HEK293 (cell line): ENCODE data around the gene VAV2.
A peak's percentile ranks its signal among the peaks of the same experiment; 100 is the strongest.

ENCODE experiments used
- CTCF ChIA-PET: fragments of 350-600 bp; formaldehyde crosslinking; extraction: SDS; loops from one replicate; lab custom pipeline; 2021; ENCODE audit warnings: antibody characterized with exemption; lab: Yijun Ruan, JAX
- POLR2A ChIA-PET: fragments of 300-600 bp; formaldehyde crosslinking; extraction: SDS; loops from one replicate; lab custom pipeline; 2020; ENCODE audit warnings: antibody characterized with exemption, inconsistent platforms; lab: Yijun Ruan, JAX
- H3K27ac ChIP-seq: fragments of 200-500 bp; sonication (Bioruptor generic); 2 replicates; pipeline ENCODE4 v1.5.1; 2014; ENCODE audit warnings: low read depth, low read length, control low read depth, inconsistent platforms; ENCODE audit errors: extremely low read depth
- H3K36me3 ChIP-seq, 2 experiments: fragments of 200-500 bp in 1 of 2; sonication (Bioruptor generic) in 1 of 2; 1 replicate in 1 of 2; 2 replicates in 1 of 2; pipeline ENCODE4 v1.5.1; 2014 to 2017; ENCODE audit warnings: inconsistent platforms in 2 of 2, low read length in 2 of 2; ENCODE audit not compliant: control insufficient read depth in 2 of 2, insufficient read depth in 1 of 2
- H3K4me1 ChIP-seq: fragments of 200-500 bp; sonication (Bioruptor generic); 2 replicates; pipeline ENCODE4 v1.5.1; 2014; ENCODE audit warnings: mild to moderate bottlenecking, low read length, inconsistent platforms; ENCODE audit not compliant: control insufficient read depth, insufficient read depth
- H3K4me3 ChIP-seq: 2 replicates; pipeline ENCODE4 v1.5.1; 2011; ENCODE audit warnings: low read depth, mild to moderate bottlenecking, control low read depth, low read length, moderate library complexity
- H3K9me3 ChIP-seq: fragments of 200-500 bp; sonication (Bioruptor generic); 2 replicates; pipeline ENCODE4 v1.5.1; 2014; ENCODE audit warnings: low read depth, low read length, inconsistent platforms; ENCODE audit not compliant: control insufficient read depth, insufficient read depth
- FEZF1 ChIP-seq: fragments of 450-650 bp; formaldehyde crosslinking; IDR thresholded peaks from 2 replicates; pipeline ENCODE4 v1.5.1; 2016; ENCODE audit warnings: missing biosample characterization, missing genetic modification characterization
- HOXD13 ChIP-seq: sonication (generic); formaldehyde crosslinking; IDR thresholded peaks from 2 replicates; pipeline ENCODE4 v1.8.0; 2022; ENCODE audit warnings: missing genetic modification reagents, borderline replicate concordance
- MYNN ChIP-seq: fragments of 450-650 bp; formaldehyde crosslinking; IDR thresholded peaks from 2 replicates; pipeline ENCODE4 v1.5.1; 2016; ENCODE audit warnings: missing biosample characterization, missing genetic modification characterization, borderline replicate concordance
- PRDM1 ChIP-seq: fragments of 450-650 bp; formaldehyde crosslinking; IDR thresholded peaks from 2 replicates; pipeline ENCODE4; 2016; ENCODE audit warnings: missing biosample characterization, missing genetic modification characterization
- SALL2 ChIP-seq: fragments of 450-650 bp; formaldehyde crosslinking; IDR thresholded peaks from 2 replicates; pipeline ENCODE4 v1.5.0; 2017; ENCODE audit warnings: missing biosample characterization, mild to moderate bottlenecking, missing genetic modification characterization, borderline replicate concordance
- WT1 ChIP-seq: fragments of 450-650 bp; formaldehyde crosslinking; IDR thresholded peaks from 2 replicates; pipeline ENCODE4 v1.5.1; 2016; ENCODE audit warnings: missing biosample characterization, missing genetic modification characterization
- ZIC2 ChIP-seq: fragments of 450-650 bp; formaldehyde crosslinking; IDR thresholded peaks from 2 replicates; pipeline ENCODE4 v1.5.1; 2016; ENCODE audit warnings: missing biosample characterization, missing genetic modification characterization
- ZNF10 ChIP-seq: fragments of 450-650 bp; formaldehyde crosslinking; IDR thresholded peaks from 2 replicates; pipeline ENCODE4 v1.5.1; 2017; ENCODE audit warnings: missing biosample characterization, missing genetic modification characterization
- ZNF202 ChIP-seq: fragments of 450-650 bp; formaldehyde crosslinking; IDR thresholded peaks from 2 replicates; pipeline ENCODE4 v1.5.1; 2016; ENCODE audit warnings: missing biosample characterization, missing genetic modification characterization, borderline replicate concordance
- ZNF211 ChIP-seq: fragments of 450-650 bp; formaldehyde crosslinking; IDR thresholded peaks from 2 replicates; pipeline ENCODE4 v1.5.1; 2016; ENCODE audit warnings: low read depth, missing biosample characterization, missing genetic modification characterization
- ZNF239 ChIP-seq: fragments of 450-650 bp; formaldehyde crosslinking; IDR thresholded peaks from 2 replicates; pipeline ENCODE4 v1.5.1; 2016; ENCODE audit warnings: missing biosample characterization, missing genetic modification characterization
- ZNF24 ChIP-seq: fragments of 450-650 bp; formaldehyde crosslinking; IDR thresholded peaks from 2 replicates; pipeline ENCODE4 v1.5.1; 2016; ENCODE audit warnings: missing biosample characterization, missing genetic modification characterization
- ZNF341 ChIP-seq: fragments of 450-650 bp; formaldehyde crosslinking; IDR thresholded peaks from 2 replicates; pipeline ENCODE4; 2016; ENCODE audit warnings: low read depth, missing biosample characterization, missing genetic modification characterization
- ZNF423 ChIP-seq: fragments of 450-650 bp; formaldehyde crosslinking; IDR thresholded peaks from 2 replicates; pipeline ENCODE4 v1.5.1; 2016; ENCODE audit warnings: missing biosample characterization, missing genetic modification characterization
- ZNF549 ChIP-seq: fragments of 450-650 bp; IDR thresholded peaks from 2 replicates; pipeline ENCODE4 v1.5.1; 2018; ENCODE audit warnings: missing biosample characterization, missing genetic modification characterization, mild to moderate bottlenecking, inconsistent platforms, moderate library complexity
- ZNF621 ChIP-seq: fragments of 450-650 bp; formaldehyde crosslinking; IDR thresholded peaks from 2 replicates; pipeline ENCODE4 v1.5.1; 2017; ENCODE audit warnings: missing biosample characterization, missing genetic modification characterization
- ZNF843 ChIP-seq: fragments of 450-650 bp; formaldehyde crosslinking; IDR thresholded peaks from 2 replicates; pipeline ENCODE4 v1.5.1; 2016; ENCODE audit warnings: missing biosample characterization, missing genetic modification characterization
- TF ChIP-seq, protein P1 (sequence below): fragments of 450-650 bp; formaldehyde crosslinking; IDR thresholded peaks from 2 replicates; pipeline ENCODE4 v1.5.1; 2016; ENCODE audit warnings: missing biosample characterization, missing genetic modification characterization
- TF ChIP-seq, protein P2 (sequence below): fragments of 450-650 bp; formaldehyde crosslinking; IDR thresholded peaks from 2 replicates; pipeline ENCODE4; 2016; ENCODE audit warnings: missing biosample characterization, missing genetic modification characterization
- TF ChIP-seq, protein P3 (sequence below): fragments of 450-650 bp; formaldehyde crosslinking; IDR thresholded peaks from 2 replicates; pipeline ENCODE4 v1.5.1; 2017; ENCODE audit warnings: missing biosample characterization, missing genetic modification characterization
- TF ChIP-seq, protein P4 (sequence below): fragments of 450-650 bp; formaldehyde crosslinking; IDR thresholded peaks from 2 replicates; pipeline ENCODE4 v1.5.1; 2016; ENCODE audit warnings: missing biosample characterization, missing genetic modification characterization
- TF ChIP-seq, protein P5 (sequence below): fragments of 450-650 bp; formaldehyde crosslinking; IDR thresholded peaks from 2 replicates; pipeline ENCODE4 v1.5.1; 2016; ENCODE audit warnings: missing biosample characterization, missing genetic modification characterization

The VAV2 gene

DNA sequence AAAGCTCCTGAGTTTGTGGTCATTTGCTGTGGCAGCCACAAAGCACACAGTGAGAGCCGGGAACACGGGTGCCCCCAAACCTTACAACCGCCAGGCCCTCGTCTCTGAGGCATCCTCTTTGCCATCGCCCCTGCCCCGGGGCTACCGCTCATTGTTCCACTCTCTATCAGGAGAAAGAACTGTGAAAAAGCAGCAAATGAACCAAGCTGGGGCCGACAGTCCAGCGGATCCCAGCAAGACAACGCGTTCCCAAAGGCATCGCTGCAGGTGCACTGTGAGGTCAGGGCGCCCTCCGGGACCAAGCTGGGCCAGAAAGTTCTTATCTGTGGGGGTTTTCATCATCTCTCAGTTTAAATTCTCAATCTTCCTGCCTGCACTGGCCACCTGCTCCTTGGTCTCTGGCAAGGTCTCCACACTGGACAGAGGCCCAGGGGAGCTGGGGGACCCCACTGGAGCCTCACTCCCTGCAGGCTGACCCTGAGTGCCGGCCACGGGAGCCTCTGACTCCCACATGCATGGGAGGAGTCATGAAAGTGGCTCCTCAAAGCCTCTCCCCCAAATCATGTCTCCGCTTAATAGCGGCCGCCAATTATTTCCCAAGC, 32.1 kb downstream of the VAV2 start:
- H3K4me1 ChIP-seq = no peaks in the 10 kb centered on the region
- H3K36me3 ChIP-seq = no peaks in the 10 kb centered on the region
- POLR2A ChIA-PET = no interaction called here
- no peak for TF ChIP-seq PRDM1 (tag by site-specific recombination)
- TF ChIP-seq, protein P1, sequence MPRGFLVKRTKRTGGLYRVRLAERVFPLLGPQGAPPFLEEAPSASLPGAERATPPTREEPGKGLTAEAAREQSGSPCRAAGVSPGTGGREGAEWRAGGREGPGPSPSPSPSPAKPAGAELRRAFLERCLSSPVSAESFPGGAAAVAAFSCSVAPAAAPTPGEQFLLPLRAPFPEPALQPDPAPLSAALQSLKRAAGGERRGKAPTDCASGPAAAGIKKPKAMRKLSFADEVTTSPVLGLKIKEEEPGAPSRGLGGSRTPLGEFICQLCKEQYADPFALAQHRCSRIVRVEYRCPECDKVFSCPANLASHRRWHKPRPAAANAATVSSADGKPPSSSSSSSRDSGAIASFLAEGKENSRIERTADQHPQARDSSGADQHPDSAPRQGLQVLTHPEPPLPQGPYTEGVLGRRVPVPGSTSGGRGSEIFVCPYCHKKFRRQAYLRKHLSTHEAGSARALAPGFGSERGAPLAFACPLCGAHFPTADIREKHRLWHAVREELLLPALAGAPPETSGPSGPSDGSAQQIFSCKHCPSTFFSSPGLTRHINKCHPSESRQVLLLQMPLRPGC = no peak
- TF ChIP-seq ZNF621 (tag by site-specific recombination) = no peak
- TF ChIP-seq FEZF1 (tag by site-specific recombination) = no peak
- no peak for TF ChIP-seq ZNF843
- no peak for TF ChIP-seq ZNF239 (tag by site-specific recombination)
- no peak for TF ChIP-seq ZNF423 (tag by site-specific recombination)
- no peak for TF ChIP-seq SALL2 (tag by site-specific recombination)
- H3K9me3 ChIP-seq = no peaks in the 10 kb centered on the region
- CTCF ChIA-PET = no interaction called here
- H3K27ac ChIP-seq = no peak overlapping the region
- H3K4me3 ChIP-seq = no peak overlapping the region

DNA sequence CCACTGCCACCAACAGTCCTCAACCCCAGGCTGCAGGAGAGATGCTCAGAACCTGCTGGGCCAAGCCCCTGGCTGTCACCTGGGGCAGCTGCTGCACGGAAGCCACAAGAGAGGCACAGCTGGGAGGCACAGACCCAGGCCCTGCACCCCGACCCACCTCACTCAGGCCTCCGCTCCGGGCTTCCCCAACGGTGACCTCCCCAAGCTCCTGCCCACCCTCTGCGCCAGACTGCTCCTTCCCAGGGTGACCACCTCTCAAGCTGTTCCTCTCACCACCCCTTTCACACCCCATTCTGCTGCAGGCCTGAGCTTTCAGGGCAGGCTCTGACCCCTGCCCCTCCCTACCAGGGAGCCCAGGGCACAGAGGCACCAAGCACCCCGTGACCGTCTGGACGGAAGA, 33.0 kb downstream of the VAV2 start:
- no peak overlapping the region for H3K27ac ChIP-seq
- no peaks in the 10 kb centered on the region for H3K9me3 ChIP-seq
- H3K4me1 ChIP-seq = no peaks in the 10 kb centered on the region
- no peaks in the 10 kb centered on the region for H3K36me3 ChIP-seq
- no peak for TF ChIP-seq HOXD13 (CRISPR knock-in tag)
- TF ChIP-seq ZNF621 (tag by site-specific recombination) = no peak
- TF ChIP-seq, protein P2, sequence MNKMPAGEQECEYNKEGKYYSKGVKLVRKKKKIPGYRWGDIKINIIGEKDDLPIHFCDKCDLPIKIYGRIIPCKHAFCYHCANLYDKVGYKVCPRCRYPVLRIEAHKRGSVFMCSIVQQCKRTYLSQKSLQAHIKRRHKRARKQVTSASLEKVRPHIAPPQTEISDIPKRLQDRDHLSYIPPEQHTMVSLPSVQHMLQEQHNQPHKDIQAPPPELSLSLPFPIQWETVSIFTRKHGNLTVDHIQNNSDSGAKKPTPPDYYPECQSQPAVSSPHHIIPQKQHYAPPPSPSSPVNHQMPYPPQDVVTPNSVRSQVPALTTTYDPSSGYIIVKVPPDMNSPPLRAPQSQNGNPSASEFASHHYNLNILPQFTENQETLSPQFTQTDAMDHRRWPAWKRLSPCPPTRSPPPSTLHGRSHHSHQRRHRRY (tag by site-specific recombination) = no peak
- TF ChIP-seq ZIC2 (tag by site-specific recombination) = peak; percentile 34; the same call in 1 of the 2 replicates
- no peak for TF ChIP-seq ZNF10 (tag by site-specific recombination)
- TF ChIP-seq, protein P3, sequence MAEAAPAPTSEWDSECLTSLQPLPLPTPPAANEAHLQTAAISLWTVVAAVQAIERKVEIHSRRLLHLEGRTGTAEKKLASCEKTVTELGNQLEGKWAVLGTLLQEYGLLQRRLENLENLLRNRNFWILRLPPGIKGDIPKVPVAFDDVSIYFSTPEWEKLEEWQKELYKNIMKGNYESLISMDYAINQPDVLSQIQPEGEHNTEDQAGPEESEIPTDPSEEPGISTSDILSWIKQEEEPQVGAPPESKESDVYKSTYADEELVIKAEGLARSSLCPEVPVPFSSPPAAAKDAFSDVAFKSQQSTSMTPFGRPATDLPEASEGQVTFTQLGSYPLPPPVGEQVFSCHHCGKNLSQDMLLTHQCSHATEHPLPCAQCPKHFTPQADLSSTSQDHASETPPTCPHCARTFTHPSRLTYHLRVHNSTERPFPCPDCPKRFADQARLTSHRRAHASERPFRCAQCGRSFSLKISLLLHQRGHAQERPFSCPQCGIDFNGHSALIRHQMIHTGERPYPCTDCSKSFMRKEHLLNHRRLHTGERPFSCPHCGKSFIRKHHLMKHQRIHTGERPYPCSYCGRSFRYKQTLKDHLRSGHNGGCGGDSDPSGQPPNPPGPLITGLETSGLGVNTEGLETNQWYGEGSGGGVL = no peak
- TF ChIP-seq ZNF549 (tag by site-specific recombination) = no peak
- TF ChIP-seq ZNF341 (tag by site-specific recombination) = 0 out of 2 replicates have a peak, but pooled peaks have one; percentile 8
- TF ChIP-seq, protein P4, sequence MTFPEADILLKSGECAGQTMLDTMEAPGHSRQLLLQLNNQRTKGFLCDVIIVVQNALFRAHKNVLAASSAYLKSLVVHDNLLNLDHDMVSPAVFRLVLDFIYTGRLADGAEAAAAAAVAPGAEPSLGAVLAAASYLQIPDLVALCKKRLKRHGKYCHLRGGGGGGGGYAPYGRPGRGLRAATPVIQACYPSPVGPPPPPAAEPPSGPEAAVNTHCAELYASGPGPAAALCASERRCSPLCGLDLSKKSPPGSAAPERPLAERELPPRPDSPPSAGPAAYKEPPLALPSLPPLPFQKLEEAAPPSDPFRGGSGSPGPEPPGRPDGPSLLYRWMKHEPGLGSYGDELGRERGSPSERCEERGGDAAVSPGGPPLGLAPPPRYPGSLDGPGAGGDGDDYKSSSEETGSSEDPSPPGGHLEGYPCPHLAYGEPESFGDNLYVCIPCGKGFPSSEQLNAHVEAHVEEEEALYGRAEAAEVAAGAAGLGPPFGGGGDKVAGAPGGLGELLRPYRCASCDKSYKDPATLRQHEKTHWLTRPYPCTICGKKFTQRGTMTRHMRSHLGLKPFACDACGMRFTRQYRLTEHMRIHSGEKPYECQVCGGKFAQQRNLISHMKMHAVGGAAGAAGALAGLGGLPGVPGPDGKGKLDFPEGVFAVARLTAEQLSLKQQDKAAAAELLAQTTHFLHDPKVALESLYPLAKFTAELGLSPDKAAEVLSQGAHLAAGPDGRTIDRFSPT = no peak
- no peak for TF ChIP-seq MYNN (tag by site-specific recombination)
- TF ChIP-seq ZNF211 (tag by site-specific recombination) = no peak
- no peak for TF ChIP-seq WT1
- TF ChIP-seq, protein P5, sequence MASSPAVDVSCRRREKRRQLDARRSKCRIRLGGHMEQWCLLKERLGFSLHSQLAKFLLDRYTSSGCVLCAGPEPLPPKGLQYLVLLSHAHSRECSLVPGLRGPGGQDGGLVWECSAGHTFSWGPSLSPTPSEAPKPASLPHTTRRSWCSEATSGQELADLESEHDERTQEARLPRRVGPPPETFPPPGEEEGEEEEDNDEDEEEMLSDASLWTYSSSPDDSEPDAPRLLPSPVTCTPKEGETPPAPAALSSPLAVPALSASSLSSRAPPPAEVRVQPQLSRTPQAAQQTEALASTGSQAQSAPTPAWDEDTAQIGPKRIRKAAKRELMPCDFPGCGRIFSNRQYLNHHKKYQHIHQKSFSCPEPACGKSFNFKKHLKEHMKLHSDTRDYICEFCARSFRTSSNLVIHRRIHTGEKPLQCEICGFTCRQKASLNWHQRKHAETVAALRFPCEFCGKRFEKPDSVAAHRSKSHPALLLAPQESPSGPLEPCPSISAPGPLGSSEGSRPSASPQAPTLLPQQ (tag by site-specific recombination) = no peak
- TF ChIP-seq ZNF24 (tag by site-specific recombination) = no peak
- TF ChIP-seq ZNF202 (tag by site-specific recombination) = no peak
- TF ChIP-seq, all 188 proteins: peak for 2
- H3K4me3 ChIP-seq = no peak overlapping the region
- ChIA-PET POLR2A (no interaction called here), CTCF (no interaction called here)
